GM12878 (cell line): ENCODE results near the gene PPIL6. TPM values are rescaled to one million over a fixed set of nuclear protein-coding genes. Genes with fewer than 3 reads are reported as not detected.
A peak's percentile ranks its signal among the peaks of the same experiment; 100 is the strongest.

Experiments
- CREB1 ChIP-seq: IDR thresholded peaks from 2 replicates; pipeline ENCODE4 v1.6.1; 2012; ENCODE audit warnings: low read depth, mild to moderate bottlenecking, inconsistent platforms
- EGR1 ChIP-seq, 2 experiments: IDR thresholded peaks; 1 replicate in 1 of 2; 2 replicates in 1 of 2; pipeline ENCODE4 v1.6.1; 2011 to 2012; ENCODE audit warnings: low read depth in 2 of 2, low read length in 2 of 2, borderline replicate concordance in 1 of 2, mild to moderate bottlenecking in 1 of 2, moderate library complexity in 1 of 2
- GABPA ChIP-seq: IDR thresholded peaks from 2 replicates; pipeline ENCODE4 v1.6.1; 2014; ENCODE audit warnings: antibody characterized with exemption, low read depth, mild to moderate bottlenecking, inconsistent platforms
- HSF1 ChIP-seq: fragments of 150-350 bp; IDR thresholded peaks from 2 replicates; pipeline ENCODE4 v1.6.1; 2014; ENCODE audit warnings: mild to moderate bottlenecking, low read depth, low read length
- PAX8 ChIP-seq: fragments of 450-650 bp; IDR thresholded peaks from 2 replicates; pipeline ENCODE4 v1.6.1; 2017; ENCODE audit warnings: mild to moderate bottlenecking, moderate library complexity
- POLR2A ChIP-seq: IDR thresholded peaks from 2 replicates; pipeline ENCODE4 v1.6.1; 2011; ENCODE audit warnings: low read depth, mild to moderate bottlenecking, low read length
- POLR2AphosphoS2 ChIP-seq: IDR thresholded peaks from 2 replicates; pipeline ENCODE4 v1.6.1; 2011; ENCODE audit warnings: low read depth, mild to moderate bottlenecking, low read length, improper control_type of control experiment, moderate library complexity
- PRDM15 ChIP-seq: fragments of 450-650 bp; formaldehyde crosslinking; IDR thresholded peaks from 2 replicates; pipeline ENCODE4 v1.4.0; 2020; ENCODE audit warnings: mild to moderate bottlenecking, moderate library complexity
- STAT3 ChIP-seq: IDR thresholded peaks from 2 replicates; pipeline ENCODE4 v1.6.1; 2011; ENCODE audit warnings: low read depth, low read length, improper control_type of control experiment
- WRNIP1 ChIP-seq: IDR thresholded peaks from 2 replicates; pipeline ENCODE4 v1.6.1; 2011; ENCODE audit warnings: low read depth, low read length, improper control_type of control experiment, borderline replicate concordance
- ZBTB11 ChIP-seq: fragments of 450-650 bp; formaldehyde crosslinking; IDR thresholded peaks from 2 replicates; pipeline ENCODE4 v1.5.0; 2022; ENCODE audit warnings: mild to moderate bottlenecking, missing genetic modification characterization
- polyA plus RNA-seq, 11 experiments: library from polyadenylated mRNA; depleted of rRNA in 4 of 11; unstranded in 6 of 11; stranded (reverse) in 5 of 11; fragments of >200 nt; fragmentation: Nextera tagmentation in 4 of 11; fragmentation: Illumina TruSeq in 1 of 11; extraction: Ambion mirVana in 4 of 11; extraction: Trizol in 1 of 11; gene quantifications; 1 replicate in 1 of 11; 2 replicates in 10 of 11; pipeline versions ENCODE4 v1.2.1 to v1.2.3, GENCODE V29; 2011 to 2016; ENCODE audit warnings: inconsistent platforms in 2 of 11, missing spikeins in 2 of 11, low read depth in 1 of 11
- total RNA-seq, 4 experiments: library from RNA; depleted of rRNA in 3 of 4; stranded (reverse); fragments of >200 nt in 3 of 4; fragmentation: Illumina TruSeq in 1 of 4; extraction: Trizol in 1 of 4; gene quantifications; 2 replicates each; pipeline versions ENCODE4 v1.2.1 to v1.2.3, GENCODE V29; 2013 to 2021
- TF ChIP-seq, protein P1 (sequence below): IDR thresholded peaks from 2 replicates; pipeline ENCODE4 v1.6.1; 2012; ENCODE audit warnings: improper control_type of control experiment, low read depth, low read length; ENCODE audit not compliant: insufficient replicate concordance

The PPIL6 gene
- total and polyA plus RNA-seq, 10 of the 15 experiments (the other 5 are each of a cell fraction or from before 2014, with no cell fraction given), result 0.01 to 0.26 (median 0.12) TPM; not detected in 5

DNA sequence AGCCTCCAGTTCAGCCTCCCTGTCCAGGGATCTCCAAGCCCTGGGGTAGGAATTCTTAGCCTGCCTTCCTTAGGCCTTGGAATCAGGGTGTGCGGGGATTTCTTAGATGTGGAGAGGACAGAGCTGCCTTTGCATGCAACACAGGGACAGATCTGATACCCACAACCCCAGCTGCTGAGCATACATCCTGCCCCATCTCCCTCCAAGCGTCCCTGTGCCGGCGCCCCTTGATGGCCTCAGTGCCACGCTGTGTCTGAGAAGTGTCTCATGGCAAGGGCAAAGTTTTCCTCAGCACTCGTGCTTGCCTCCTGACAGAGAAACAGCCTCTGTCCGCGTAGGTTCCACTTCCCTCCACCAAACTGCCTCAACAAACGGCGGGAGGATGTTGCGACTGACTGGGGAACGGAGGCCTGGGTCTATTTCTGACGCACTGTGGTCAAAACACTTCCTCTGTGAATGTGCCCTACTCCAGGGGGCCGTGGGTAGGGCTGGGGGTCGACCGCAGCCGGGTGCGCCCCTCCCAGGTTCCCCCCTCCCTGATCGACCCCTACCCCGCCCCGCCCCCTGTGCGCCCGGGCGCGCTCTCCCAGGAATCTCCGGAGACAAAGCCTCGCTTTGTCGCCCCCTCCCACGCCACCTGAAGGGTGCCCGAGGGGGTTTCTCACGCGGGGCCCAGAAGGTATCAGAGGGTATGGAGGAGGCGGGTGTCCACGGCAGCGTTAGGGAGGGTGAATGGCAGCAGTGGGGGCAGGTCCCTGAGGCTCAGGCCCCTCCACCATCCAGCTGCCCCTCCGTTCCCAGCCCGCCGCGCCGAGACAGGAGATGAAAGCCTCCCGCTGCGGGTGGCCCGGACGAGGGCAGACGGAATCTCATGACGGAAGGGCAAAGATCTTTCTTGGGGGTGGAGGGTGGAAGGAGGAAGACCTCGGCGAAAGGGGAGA lies 14.3 kb upstream of the PPIL6 start (continued):
- no peak for TF ChIP-seq ZBTB11 (CRISPR knock-in tag)
- no peak for TF ChIP-seq STAT3
- peak in 1 of 2 experiments; percentile 57; a peak in 2 of 3 replicates for TF ChIP-seq EGR1 (IDR thresholded peaks at IDR 0.05; ENCODE audit: borderline replicate concordance in 1 of 2, low read depth in 2 of 2, low read length in 2 of 2)
- peak; percentile 85 for TF ChIP-seq POLR2A
- TF ChIP-seq CREB1, result peak; percentile 63
- TF ChIP-seq, protein P1, sequence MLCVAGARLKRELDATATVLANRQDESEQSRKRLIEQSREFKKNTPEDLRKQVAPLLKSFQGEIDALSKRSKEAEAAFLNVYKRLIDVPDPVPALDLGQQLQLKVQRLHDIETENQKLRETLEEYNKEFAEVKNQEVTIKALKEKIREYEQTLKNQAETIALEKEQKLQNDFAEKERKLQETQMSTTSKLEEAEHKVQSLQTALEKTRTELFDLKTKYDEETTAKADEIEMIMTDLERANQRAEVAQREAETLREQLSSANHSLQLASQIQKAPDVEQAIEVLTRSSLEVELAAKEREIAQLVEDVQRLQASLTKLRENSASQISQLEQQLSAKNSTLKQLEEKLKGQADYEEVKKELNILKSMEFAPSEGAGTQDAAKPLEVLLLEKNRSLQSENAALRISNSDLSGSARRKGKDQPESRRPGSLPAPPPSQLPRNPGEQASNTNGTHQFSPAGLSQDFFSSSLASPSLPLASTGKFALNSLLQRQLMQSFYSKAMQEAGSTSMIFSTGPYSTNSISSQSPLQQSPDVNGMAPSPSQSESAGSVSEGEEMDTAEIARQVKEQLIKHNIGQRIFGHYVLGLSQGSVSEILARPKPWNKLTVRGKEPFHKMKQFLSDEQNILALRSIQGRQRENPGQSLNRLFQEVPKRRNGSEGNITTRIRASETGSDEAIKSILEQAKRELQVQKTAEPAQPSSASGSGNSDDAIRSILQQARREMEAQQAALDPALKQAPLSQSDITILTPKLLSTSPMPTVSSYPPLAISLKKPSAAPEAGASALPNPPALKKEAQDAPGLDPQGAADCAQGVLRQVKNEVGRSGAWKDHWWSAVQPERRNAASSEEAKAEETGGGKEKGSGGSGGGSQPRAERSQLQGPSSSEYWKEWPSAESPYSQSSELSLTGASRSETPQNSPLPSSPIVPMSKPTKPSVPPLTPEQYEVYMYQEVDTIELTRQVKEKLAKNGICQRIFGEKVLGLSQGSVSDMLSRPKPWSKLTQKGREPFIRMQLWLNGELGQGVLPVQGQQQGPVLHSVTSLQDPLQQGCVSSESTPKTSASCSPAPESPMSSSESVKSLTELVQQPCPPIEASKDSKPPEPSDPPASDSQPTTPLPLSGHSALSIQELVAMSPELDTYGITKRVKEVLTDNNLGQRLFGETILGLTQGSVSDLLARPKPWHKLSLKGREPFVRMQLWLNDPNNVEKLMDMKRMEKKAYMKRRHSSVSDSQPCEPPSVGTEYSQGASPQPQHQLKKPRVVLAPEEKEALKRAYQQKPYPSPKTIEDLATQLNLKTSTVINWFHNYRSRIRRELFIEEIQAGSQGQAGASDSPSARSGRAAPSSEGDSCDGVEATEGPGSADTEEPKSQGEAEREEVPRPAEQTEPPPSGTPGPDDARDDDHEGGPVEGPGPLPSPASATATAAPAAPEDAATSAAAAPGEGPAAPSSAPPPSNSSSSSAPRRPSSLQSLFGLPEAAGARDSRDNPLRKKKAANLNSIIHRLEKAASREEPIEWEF, result no peak
- no peak for TF ChIP-seq PRDM15
- no peak for TF ChIP-seq HSF1
- TF ChIP-seq PAX8, result no peak
- TF ChIP-seq GABPA, result no peak
- no peak for TF ChIP-seq WRNIP1
- 0 out of 2 replicates have a peak, but pooled peaks have one; percentile 21 for TF ChIP-seq POLR2AphosphoS2
